Activated naive CD4-positive, alpha-beta T cell treated with Interleukin-2 at 50 U/mL for 16 hours (primary cell): ENCODE data around the gene SLC38A8.

Source experiments
- DNase-seq: peaks from one replicate; pipeline ENCODE4 v3.0.0-alpha.2; 2020

The SLC38A8 gene

DNA sequence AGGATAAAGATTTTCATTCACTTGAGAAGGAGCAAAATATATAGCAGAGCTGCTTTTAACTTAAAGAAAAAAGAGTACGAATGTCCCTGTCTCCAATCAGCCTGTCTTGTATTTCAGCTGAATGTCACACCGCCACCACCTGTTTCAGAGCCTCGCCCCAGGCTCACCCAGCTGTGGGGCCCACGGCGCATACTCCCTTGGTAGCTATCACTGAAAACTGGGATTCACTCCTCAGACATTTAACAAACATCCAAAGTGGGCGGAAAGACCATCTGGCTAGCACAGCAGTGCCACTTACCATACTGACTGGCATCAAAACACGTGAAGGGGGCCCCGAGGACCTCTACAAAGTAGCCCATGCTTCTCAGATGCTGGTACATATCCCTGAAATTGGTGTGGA lies 25.4 kb upstream of the SLC38A8 start:
- DNase-seq: no peak

DNA sequence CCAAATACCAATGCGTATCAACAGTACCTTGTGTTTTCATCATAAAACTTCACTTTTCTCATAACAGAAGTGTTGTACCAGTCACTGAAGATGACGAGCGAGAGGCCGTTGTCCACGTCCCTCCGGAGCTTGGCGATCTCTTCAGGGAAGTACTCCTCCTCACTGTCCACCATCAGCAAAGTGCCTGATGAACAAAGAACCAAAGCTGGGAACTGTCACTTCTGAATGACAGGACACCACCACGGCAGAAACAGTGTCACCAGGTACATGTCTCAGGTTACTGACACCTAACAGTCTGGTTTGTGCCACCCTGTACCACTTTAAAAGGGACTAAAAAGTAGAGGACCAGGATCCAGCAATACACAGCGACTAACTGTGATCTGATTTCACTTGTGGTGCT lies 25.0 kb upstream of the SLC38A8 start:
- DNase-seq: no peak

DNA sequence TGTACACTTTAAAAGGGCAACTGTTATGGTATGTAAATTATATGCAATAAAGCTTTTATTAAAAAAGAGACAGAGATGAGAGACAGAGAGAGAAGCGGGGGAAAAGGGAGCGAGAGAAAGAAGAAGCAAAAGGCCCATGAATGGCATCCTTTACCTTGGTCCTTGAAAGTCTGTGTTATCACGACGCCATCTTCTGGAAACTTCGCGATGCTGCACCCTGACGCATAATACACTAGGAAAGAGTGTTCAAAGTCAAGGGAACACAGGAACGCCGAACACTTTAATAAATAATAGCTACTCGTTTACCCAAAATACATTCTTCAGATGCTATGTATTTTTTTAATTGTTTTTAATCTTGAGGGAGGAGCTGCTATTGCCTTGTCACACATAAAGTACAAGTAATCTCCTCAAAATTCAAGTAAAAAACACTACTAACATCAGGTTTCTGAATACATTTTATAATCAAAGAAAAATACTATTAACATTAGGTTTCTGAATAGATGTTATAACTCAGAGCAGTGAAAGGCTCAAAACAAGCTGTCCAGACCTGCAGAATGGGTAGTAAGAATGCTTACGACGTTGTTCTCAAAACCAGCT lies 23.0 kb upstream of the SLC38A8 start:
- peak; percentile 30 for DNase-seq

DNA sequence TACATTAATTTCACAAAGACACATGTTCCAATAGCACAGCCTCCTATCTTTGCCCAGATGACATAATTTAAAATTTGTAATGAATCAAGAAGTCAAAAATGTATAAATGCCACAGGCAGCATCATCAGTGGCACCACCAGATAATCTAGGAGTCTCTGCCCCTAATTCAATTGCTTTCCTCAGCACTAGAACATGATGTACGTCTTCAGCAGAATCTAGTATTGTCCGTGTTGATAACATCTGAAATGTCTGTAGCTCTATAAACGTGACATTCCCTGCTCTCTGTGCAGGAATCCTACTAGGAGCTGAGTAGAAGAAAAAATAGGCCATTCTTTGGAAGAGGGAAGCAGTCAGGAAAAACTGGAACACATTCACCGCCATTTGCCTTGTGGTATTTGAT lies 21.4 kb upstream of the SLC38A8 start:
- no peak for DNase-seq

DNA sequence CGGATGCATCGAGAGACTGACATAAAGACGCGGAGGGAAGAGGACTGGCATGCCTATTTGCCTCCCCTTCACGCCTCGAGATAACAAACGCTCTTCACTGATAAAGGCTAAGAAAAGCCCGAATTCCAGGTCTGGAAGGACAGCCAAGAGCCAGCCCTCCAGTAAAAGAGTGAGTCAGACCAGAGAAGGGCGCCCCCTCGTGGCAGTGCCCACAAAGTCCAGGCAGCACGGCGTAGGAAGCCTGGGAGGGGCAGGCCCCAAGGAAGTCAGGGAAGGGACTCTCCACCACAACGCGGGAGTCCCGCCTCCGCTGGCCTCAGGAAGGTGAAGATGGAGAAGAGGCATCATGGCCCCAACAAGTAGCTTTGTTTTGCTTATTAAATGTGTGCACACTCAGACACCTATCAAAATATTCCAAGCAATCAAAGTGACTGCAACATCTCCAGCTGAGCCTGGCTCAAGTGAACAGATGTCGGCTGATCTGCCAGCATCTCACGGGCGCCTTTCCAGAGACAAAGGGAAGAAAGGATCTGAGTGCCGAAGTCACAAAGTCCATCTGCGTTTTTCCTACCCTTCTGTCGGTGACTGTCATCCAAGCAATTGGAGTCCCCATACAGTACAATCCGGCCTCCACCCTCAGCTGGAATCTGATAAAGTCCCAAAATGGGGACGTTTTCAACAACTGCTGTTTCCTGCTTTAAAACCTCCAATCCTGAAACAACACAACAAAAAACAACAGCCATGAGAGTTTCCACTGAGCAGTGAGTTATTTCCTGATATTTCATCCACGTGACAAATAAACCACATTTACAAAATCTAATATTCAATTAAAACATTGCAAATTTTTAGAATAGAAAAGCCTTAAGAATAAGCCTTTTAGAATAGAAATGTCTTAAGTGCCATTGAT lies 20.4 kb upstream of the SLC38A8 start:
- peak; percentile 68 for DNase-seq

DNA sequence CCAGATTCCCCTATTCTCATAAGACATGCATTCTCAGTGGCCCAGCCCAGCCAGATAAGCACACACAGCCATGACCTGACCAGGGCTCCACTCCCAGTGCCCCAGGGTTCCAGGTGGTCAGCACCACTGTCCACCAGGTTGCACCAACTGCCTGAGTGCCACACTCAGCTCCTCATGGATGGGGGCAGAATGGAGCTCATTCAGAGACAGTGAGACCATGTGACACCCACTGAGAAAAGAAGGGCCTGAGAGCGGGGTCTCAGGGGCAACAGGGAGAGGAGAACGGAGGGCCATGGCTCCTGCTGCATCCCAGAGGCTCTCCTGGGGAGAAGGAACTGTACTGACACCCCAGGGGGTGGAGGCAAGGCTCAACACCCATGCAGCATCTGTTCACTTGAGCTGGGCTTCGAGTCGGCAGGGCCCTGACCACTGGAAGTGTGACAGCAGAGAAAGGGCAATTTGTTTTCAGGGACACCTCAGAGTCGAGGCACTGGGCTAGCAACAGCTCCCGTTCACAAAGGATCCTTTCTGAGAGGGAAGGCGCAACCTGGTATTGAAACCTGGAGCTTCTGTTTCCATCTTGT lies 18.7 kb upstream of the SLC38A8 start:
- no peak for DNase-seq

DNA sequence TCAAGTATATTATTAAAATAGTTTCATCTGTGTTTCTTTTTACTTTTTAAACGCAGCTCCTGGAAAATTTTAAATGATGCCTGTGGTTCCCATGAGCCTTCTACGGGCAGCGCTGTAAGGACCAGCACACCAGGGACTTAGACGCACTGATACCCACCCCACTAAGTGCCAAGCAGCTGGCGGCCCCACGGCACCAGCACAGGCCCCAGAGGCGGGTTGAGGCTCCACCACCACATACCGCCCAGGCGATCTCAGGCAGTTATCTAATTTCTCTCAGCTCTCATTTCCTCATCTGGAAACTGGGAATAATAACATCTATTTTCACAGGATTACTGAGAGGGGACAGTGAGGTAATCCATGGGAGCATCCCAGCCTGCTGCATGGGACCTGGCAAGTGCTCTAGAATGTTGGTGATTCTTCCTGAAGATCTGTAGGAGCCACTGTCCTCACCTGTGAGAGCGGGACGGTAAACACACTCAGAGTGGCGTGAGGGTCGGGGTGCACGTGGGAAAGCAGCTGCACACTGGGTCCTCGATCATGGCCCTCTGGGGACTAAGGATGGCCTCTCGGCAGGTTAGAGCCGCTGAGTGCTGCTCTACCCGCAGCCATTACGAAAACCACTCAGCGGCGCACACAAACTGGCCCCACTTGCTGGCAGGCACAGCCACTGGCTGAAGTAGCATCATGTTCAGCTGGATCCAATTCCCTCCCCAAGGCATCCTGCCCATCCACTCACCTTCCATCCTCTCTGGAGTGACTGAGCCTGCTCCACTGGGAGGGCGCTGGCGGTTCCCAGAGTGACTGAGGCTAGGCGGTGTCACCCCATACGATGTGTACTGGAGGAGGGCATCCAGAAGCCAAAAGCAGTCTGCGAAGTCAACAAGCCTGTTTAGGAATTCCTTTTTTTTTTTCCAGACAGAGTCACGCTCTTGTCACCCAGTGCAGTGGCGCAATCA lies 17.6 kb upstream of the SLC38A8 start:
- no peak for DNase-seq

DNA sequence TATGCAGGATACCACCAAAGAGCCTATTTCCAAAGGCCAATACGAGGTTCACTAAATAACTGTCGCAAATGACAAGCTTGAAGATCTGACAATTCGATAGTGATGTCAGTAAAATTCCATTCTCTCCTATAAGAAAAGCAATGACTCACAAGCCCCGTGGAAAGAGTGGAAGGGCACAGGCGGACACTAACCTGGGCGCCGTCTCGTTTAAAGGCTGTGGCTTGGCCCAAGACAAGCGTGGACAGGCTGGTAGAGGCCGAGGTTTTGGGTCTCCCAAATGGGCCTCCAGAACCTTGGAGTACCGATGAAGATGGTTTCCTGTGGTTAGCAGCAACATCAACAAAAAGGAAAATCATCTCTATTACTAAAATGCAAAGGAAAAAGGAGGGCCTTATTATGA lies 16.5 kb upstream of the SLC38A8 start:
- DNase-seq: no peak

DNA sequence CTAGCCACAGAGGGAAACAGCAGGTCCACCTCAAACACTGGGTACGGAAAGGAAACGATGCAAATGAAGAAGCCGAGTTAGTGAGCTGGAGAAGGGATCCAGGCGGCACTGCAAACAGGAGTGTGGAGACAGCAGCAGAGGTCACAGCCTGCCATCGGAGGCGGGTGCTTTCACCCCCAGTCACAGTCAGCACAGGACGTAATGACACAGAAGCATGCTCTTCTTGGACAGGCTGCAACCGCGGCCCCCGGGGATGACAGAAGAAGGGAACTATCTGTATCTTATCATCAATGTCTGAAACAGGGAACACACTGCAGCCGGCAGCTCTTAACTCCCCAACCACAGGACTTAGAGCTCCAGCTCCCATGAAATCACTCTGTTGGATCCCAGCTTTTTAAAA lies 16.1 kb upstream of the SLC38A8 start:
- DNase-seq: no peak

DNA sequence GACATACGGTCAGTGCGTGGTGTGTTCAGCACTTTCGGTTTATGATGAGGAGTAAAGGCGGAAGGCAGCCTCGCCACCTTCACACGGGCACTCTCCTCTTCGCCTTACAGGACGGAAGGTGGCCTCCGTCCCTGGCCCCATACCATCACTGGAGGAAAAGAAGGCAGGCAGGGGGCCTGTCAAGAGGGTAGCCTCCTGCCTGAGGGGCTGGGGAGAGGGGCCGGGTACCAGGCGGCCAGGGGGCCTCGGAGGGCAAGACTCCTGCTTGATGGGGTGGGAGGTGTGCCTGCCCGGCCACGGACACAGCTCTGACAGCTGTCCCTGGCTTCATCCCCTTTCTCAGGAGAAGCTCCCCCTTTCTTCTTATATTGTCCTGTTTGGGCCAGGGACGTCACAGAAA lies 15.6 kb upstream of the SLC38A8 start:
- DNase-seq: no peak

DNA sequence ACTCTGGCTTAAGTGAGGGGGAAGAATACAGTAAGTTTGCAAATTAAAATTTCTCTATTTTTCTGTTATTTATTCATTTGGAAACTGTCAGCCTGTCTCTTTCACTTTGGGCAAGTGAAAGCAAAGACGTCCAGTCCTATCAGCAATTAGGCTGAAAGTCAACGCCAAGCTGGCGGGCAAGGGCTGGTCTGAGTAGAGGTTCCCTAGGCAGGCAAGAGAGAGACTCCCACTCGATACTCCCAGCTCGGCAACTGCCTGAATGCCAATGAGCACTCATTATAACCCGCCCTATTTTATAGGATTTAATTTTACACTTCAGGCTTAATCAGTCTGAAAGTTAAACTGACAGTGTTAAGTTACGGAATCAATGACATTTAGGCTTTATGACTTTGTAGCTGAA lies 14.3 kb upstream of the SLC38A8 start:
- DNase-seq: no peak

DNA sequence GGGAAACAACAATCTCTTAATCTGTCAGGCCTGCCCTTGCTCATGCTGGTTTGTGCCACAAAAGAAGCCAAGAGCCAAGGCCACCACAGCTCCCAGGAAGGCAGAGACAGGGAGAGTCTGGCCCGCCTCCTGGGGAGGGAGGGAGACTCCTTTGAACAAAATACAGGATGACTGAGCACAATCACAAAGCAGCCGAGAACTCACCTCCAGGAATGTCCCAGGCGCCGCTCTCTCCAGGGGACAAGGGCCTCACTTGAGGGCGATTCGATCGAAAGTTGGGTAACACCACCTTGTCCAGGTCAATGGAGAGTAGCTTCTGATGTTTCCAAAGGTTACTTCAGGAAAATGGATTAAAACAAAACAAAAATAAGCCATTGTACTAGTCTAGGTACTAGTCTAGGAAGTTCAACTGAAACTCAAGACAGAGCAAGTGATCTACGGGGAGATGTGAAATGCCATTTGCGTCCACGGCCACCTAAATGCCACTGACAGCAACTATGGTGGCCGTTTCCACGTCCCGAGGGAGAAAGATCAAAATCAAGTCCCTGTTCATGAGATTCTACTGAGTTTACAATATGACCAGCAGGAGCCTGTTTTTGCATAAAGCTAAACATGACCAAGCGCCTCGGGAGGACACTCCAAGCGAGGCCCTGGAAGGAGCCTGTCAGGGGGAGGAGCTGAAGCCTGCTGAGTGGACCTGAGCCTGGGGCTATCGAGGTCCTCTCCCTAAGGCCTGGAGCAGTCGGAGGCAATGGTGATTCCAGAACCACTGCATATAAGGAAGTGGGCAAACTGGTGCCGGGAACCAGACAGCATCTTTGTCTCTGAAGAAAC lies 13.4 kb upstream of the SLC38A8 start:
- no peak for DNase-seq

DNA sequence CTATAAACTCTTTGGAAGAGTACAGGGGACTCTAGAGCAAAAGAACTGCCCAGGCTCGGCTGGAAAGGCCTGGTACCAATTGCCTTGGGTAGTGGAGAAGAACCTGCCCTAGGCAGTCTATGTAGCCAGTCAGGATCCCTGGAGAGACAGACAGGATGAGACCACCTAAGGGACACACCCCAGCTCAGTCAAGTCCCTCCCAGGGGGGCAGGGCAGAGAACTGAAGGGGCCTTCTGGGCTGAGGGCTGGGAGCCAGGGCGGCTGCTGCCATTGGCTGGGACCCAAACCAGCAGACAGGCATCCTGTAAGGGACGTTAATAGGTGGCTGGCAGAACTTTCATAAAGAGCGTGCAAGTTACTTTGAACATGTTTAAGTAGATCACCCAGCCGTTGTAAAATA lies 12.8 kb upstream of the SLC38A8 start:
- DNase-seq: no peak

DNA sequence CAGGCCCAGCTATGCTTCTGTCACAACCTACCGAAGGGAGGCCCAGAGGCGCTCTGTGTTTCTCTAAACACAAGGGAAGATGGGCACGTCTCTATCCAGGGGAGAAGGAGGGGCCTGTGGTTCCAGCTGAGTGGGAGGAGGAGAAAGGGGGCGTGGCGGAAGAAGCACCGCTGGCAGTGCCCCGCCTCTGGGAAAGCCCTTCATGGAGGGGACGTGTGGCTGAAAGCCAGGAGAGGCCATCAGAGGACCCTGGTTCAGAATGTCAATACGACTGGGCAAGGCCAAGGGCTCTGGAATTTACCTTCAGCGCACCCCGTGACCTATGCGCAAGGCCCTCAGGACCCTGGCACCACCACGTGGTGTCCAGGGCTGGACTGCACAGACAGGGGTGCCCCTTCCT lies 12.3 kb upstream of the SLC38A8 start:
- no peak for DNase-seq

DNA sequence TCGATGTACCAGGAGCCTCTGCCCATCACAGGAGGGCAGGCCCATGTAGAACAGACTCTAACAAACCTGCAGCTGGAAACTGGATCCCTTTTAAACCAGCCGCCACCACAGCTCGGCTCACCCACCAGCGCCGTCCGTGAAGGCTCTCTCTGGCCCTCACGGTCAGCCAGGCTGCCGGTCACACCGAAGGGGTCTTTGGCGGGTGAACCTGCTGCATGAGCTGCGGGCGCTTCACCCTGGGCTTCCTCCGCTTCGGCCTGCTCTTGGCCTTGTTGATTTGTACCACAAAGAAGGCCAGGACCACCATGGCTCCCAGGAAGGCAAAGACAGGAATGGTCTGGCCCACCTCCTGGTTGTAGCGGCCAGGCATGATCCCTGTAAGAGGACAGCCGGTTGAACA lies 11.7 kb upstream of the SLC38A8 start:
- no peak for DNase-seq

DNA sequence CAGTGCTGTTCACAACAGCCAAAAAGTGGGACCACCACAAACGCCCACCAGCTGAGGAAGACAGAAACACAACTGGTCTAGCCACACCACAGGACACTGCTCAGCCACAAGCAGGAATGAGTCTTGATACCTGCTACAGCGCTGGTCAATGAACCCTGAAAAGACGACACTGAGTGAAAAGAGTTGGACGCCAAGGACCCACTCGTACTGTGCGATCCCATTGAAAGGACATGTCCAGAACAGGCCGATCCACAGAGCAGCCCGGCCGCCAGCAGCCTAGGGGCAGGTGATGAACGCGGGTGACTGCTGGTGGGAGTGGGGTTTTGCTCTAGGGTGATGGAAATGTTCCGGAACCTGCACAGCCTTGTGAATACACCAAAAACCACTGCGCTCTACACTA lies 10.6 kb upstream of the SLC38A8 start:
- no peak for DNase-seq

DNA sequence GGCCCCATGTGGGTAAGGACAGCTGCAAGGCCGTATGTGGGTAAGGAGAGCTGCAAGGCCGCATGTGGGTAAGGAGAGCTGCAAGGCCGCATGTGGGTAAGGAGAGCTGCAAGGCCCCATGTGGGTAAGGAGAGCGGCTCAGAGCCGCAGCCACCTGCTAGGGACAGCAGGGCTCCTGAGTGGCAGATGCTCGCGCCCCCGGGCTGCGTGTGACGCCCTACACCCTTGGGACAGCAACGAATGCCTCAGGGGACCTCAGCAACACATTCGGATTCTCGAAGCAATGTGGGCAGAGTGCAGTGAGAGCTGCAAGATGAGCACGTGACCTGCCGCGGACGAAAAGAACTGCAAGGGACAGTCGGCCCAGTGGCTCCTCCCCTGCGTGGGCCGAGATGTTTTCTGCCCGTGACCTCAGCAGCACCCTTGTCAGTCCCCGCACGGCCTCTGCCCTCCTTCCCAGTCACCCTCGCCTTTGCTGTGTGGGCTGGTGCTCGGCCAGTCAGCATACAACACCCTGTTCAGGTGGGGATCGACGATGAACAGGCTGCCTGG lies 9.6 kb upstream of the SLC38A8 start:
- no peak for DNase-seq

DNA sequence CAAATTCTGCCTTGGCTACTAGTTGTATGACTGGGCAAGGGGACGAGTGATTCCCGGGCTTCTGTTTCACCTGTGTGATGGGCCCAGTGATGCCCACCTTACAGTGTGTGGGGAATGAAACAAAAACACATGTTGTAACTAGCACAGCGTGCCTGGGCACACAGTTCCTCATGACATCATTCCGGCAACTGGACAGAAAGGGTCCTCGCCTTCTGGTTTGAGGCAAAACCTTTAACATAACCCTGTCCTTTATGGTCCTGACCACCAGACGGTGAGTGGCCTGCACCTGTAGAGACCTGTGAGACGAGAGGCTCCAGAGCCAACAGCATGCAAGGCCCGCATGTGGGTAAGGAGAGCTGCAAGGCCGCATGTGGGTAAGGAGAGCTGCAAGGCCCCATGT lies 7.7 kb upstream of the SLC38A8 start:
- no peak for DNase-seq

DNA sequence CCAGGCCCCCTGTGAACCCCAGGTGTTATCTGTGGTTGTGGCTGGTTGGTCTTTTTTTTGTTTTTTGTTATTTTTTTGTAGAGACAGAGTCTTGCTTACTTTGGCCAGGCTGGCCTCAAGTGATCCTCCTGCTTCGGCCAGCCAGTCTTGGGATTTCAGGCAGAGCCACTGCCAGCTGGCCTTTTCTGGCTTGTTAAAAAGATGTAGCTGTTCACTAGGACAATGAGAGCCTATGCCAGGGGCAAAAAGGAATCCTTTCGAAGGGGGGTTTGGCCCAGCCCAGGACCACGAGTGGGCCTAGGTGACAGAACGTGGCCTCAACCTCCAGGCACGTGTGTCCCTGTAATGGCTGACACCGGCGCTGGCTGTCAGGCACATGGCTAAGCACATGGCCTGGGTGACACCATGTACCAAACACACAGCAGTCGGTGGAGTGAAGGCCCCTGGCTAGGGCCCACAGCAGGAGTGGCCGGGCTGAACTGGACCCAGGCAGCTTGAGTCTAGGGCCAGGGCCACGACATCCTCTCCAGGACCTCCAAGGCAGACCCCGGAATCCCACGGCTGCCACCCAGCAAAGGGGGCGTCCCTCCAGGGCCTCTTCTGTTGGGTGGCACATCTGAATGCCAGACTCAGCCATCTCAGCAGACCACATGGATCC lies 6.9 kb upstream of the SLC38A8 start:
- no peak for DNase-seq

DNA sequence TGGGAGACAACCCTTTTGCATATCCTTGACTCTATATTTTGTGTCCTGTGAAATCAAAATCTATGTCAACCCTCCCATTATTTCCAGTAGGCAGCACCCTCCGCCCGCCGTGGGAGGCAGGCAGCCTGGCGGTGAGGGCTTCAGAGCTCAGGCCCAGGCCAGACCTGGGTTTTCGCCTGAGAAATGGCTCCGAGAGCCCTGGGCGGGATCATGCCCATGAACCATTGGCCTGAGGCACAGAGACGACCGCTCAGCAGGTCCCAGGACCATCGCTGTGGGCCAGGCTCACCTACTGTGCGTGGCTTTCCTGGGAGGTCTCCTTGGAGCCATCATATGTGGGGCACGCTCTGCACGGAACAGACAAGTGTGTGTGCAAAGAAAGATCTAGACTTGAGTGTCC lies 6.3 kb upstream of the SLC38A8 start:
- DNase-seq: no peak

DNA sequence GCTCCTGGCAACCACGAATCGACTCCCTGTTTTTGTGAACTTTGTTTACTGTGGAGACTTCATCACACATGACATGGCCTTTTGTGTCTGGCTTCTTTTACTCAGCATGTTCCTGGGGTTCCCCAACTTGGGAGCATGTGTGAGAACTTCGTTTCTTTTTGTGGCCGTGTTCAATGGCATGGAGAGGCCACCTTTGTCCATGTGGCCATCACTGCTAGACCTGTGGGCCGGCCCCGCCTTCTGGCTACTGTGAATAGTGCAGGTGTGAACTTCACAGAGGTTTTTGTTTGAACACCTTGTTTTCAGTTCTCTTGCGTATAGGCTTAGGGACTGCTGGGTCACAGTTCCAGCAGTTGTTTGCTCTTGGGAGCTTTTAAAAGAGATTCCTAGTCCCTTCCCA lies 5.7 kb upstream of the SLC38A8 start:
- DNase-seq: no peak
